ENCODE measurements around the gene POLR2F. TPM values are rescaled to one million over a fixed set of nuclear protein-coding genes. Genes with fewer than 3 reads are reported as not detected.
A peak's percentile ranks its signal among the peaks of the same experiment; 100 is the strongest.
"Not testable (repeated sequence)": the region's sequence is repeated elsewhere in the genome, so short reads cannot be mapped to it uniquely, and the experiment has no call there.

POLR2F gene
- total RNA-seq, 1 donor from 2014 or later, result 52.6 TPM

DNA sequence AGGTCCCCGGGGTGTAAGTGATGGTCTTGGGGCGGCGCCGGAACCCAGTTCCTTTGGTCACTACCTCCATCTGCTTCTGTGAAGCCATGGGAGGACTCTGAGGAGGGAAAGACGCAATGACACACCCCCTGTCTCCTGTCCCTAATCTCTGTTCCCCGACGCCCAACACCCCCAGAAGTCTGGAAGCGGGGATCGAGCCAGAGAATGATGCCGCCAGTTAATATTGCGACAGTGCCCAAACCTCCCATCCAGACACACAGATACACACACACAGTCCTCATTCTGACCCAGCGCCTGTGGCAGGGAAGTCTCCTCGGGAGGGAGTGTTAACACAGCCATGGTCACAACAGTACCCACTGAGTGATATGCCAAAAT, 450 bp upstream of the POLR2F start:
- DNase-seq (ENCODE audit: low read depth in 2 of 2), result no peak

- DNase-seq (ENCODE audit: low read depth in 2 of 2), result no peak
These were observed 1.2 kb downstream of the POLR2F start for GRCh38 chr22:37954686-37955085.

DNA sequence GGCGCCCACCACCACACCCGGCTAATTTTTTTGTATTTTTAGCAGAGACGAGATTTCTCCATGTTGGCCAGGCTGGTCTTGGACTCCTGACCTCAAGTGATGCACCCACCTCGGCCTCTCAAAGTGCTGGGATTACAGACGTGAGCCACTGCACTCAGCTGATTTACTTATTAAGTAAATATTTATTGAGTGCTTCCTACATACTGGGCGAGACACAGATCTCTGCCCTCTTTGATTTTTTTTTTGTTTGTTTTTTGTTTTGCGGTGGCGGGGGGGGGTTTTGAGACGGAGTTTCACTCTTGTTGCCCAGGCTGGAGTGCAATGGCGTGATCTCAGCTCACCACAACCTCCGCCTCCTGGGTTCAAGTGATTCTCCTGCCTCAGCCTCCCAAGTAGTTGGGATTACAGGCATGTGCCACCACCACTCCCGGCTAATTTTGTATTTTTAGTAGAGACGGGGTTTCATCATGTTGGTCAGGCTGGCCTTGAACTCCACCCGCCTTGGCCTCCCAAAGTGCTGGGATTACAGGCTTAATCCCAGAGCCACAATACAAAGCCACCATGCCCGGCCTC, 2.4 kb downstream of the POLR2F start:
- DNase-seq (ENCODE audit: low read depth in 2 of 2), result not testable (repeated sequence)

DNA sequence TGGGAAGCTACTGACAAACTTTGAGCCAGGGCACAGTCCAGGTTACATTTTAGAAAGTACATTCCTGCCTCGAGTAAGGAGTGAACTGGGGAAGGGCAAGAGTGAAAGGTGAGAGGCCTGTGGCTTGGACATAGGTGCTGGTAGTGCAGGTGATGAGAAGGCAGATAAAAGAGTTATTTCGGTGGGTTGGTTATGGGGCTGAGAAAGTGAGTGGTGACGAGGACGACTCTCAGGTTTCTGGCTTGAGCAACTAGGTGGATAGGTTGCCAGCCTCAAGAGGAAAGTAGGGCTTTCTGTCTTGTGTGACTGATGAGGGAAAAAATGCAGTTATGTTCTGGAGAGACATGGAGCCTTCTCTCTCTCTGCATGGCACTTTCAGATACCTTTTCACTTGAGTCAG, 3.7 kb downstream of the POLR2F start:
- DNase-seq (ENCODE audit: low read depth in 2 of 2), result no peak

DNA sequence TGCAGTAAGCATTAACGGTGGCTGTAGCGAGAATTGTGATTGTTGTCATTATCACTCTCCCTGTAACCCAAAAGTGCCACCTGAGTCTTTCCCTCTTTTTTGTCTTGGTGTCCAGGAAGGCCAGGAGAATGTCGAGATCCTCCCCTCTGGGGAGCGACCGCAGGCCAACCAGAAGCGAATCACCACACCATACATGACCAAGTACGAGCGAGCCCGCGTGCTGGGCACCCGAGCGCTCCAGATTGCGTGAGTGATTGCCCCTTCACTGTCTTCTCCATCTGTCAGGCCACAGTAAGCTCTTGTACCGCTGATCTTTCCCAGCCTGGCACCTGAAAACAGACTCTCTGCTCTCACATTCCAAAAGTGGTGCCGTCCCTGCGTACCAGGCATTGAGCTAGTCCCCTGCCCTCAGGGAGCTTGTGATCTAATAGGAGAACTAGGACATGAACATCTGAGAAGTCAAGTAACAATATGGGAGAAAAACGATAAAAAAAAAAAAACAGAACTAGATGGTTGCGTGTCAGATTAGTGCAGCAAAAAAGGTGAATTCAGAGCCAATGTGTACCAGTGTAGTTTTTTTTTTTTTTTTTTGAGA, 5.8 kb downstream of the POLR2F start:
- no peak for DNase-seq (ENCODE audit: low read depth in 2 of 2)

DNA sequence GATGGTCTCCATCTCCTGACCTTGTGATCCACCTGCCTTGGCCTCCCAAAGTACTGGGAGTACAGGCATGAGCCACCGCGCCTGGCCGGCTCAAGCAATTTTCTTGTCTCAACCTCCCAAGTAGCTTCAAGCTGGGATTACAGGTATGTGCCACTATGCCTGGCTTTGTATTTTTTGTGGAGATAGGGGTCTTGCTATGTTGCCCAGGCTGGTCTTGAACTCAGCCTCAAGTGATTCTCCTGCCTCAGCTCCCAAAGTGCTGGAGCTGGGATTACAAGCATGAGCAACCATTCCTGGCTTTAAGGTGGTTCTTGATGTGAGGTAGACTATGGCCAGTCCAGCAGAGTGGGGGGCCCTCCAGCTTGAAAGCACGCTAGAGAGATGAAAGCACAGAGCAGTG, 7.6 kb downstream of the POLR2F start:
- DNase-seq (ENCODE audit: low read depth in 2 of 2), result no peak

DNA sequence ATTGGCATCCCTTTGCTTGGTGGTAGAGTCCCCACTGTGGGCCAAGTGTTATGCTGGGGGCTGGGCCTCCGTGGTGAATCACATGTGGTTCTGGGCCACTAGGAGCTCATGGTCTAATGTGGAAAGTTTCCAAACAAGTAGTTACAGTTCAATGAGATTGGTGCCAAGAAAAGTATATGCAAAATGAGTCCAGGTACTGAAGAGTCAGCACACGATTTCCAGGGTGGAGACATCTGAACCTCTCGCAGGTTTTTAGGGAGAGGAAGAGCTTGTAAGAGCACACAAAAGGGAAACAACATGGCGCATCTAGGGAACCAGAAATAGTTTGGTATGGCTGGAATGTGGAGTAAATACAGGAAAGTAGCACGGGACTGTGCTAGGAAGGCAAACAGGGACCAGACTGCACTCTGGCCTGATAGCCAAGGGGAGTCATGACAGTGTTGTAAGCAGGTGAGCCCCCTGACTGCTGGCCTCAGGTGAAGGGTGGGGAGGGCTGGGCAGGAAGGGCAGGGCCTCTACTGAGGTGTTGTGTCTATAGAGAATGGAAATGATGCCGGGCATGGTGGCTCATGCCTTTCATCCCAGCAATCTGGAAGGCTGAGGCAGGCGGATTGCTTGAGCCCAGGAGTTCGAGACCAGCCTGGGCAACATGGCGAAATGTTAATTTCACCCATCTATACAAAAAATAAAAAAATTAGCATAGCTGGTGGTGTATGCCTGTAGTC, 12.6 kb downstream of the POLR2F start:
- peak in 1 of 2 donors; percentile 86 for DNase-seq (ENCODE audit: low read depth in 2 of 2)

GRCh38 chr22:37967147-37967546, 13.6 kb downstream of the POLR2F start:
- DNase-seq (ENCODE audit: low read depth in 2 of 2), result peak in 1 of 2 donors; percentile 44

- no peak for DNase-seq (ENCODE audit: low read depth in 2 of 2)
These were observed 14.3 kb downstream of the POLR2F start for GRCh38 chr22:37967637-37968451.

- no peak for DNase-seq (ENCODE audit: low read depth in 2 of 2)
These were observed 15.2 kb downstream of the POLR2F start for GRCh38 chr22:37968452-37969251.

- DNase-seq (ENCODE audit: low read depth in 2 of 2), result no peak
These were observed 17.4 kb downstream of the POLR2F start for GRCh38 chr22:37970864-37971263.

- DNase-seq (ENCODE audit: low read depth in 2 of 2), result no peak
These were observed 18.3 kb downstream of the POLR2F start for GRCh38 chr22:37971475-37972434.

GRCh38 chr22:37972527-37972926, 19.0 kb downstream of the POLR2F start:
- DNase-seq (ENCODE audit: low read depth in 2 of 2), result peak; percentile 15 to 51

DNA sequence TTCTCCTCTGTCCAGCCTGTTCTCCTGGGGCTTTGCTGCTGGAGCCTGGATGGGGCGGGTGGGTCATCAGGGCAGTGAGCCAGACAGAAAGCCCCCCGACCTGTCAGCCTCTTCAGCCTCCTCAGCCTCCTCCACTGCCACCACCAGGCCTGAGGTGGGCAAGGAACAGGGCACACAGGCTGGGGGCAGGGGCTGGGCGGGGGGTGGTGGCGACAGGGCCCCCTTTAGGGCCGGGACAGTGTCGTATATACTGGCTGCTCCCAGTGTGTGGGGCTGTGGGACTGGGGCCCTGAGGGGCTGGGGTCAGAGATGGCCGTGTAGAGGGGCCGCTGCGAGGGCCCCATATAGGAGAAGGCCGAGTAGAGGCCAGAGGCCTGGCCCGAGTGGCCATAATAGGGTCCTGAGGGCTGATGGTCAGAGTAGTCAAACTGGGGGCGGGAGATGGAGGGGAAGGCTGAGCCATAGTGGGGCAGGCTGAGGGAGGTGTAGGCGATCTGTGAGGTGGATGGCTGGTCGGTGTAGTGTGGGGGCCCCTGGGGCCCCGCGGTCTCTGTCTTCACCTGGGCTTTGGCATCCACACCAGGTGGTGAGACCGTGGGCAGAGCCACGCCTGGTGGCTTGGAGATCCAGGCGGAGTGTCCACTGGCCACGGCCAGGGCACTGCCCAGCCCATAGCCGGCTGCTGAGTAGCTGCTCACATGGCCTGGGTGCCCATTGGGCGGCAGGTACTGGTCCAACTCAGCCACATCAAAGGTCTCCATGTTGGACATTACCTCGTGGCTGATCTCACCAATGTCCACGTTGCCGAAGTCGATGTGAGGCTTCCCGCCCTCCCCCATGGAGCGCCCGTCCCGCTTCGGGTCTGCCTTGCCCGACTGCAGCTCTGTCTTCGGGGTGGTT, 20.0 kb downstream of the POLR2F start:
- no peak for DNase-seq (ENCODE audit: low read depth in 2 of 2)

DNA sequence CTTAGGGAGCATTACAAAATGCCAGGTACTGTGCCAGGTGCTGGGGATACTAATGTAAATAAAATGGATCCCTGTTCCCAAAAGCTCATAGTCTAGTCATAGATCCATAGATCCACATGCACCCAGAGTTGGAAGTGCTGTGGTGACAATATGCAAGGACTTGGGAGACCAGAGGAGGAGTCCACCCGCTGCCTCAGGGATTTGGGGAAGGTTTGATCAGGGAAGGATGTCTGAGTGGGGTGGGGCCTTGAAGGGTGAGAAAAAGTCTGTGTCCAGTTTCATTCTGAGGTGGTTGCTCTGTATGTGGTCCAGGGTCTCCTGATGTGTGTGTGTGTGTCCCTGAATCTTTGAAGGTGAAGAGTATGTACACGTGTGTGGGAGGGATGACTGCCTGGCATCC, 21.7 kb downstream of the POLR2F start:
- DNase-seq (ENCODE audit: low read depth in 2 of 2), result no peak

DNA sequence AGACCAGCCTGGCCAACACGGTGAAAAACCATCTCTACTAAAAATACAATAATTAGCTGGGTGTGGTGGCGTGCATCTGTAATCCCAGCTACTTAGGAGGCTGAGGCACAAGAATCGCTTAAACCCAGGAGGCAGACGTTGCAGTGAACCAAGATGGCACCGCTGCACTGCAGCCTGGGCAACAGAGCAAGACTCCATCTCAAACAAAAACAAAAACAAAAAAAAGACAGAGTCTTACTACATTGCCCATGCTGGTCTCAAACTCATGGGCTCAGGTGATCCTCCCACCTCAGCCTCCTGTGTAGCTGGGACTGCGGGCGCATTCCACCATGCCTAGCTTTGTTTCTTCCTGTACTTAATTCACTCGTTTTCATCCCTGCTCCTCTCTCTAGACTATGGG, 22.5 kb downstream of the POLR2F start:
- DNase-seq (ENCODE audit: low read depth in 2 of 2), result not testable (repeated sequence)

GRCh38 chr22:37976547-37976946, 23.0 kb downstream of the POLR2F start:
- no peak for DNase-seq (ENCODE audit: low read depth in 2 of 2)

GRCh38 chr22:37979782-37980181, 26.3 kb downstream of the POLR2F start:
- no peak for DNase-seq (ENCODE audit: low read depth in 2 of 2)
